HG03135 (cell line): Measurements from ENCODE around the gene OR5D14.

Experiments used
- ATAC-seq: cut with Tn5 transposase; IDR thresholded peaks from one replicate; pipeline ENCODE4 v1.9.1; 2021; ENCODE audit warnings: mild to moderate bottlenecking, moderate library complexity; ENCODE audit not compliant: unreplicated experiment

Gene OR5D14

GRCh38 chr11:55795256-55795655 lies at the start of gene OR5D14:
TSS of gene OR5D14 (plus strand) at chr11:55795556. CDS start at chr11:55795556, 0 bp downstream.
- ATAC-seq = no peak

GRCh38 chr11:55773138-55773537 lies 22.2 kb upstream of the OR5D14 start, which contains the start of gene OR5D13:
TSS of gene OR5D13 (plus strand) at chr11:55773438. CDS start at chr11:55773438, 0 bp downstream.
- ATAC-seq = no peak

- ATAC-seq = no peak
Measured at GRCh38 chr11:55791606-55792005, 3.8 kb upstream of the OR5D14 start.

GRCh38 chr11:55793321-55793720 lies 2.0 kb upstream of the OR5D14 start:
- ATAC-seq = no peak

GRCh38 chr11:55806248-55806647 lies 10.9 kb downstream of the OR5D14 start:
- no peak for ATAC-seq

- no peak for ATAC-seq
Measured at GRCh38 chr11:55811067-55811466, 15.7 kb downstream of the OR5D14 start, which contains the start of gene OR5L1. TSS of gene OR5L1 (plus strand) at chr11:55811367. CDS start at chr11:55811467, 100 bp downstream.

GRCh38 chr11:55819330-55819729 lies 24.0 kb downstream of the OR5D14 start, which contains the start of gene OR5D18:
TSS of gene OR5D18 (plus strand) at chr11:55819630. CDS start at chr11:55819630, 0 bp downstream.
- no peak for ATAC-seq

- ATAC-seq = no peak
Measured at GRCh38 chr11:55826919-55827318, 31.6 kb downstream of the OR5D14 start, which contains the start of gene OR5L2. TSS of gene OR5L2 (plus strand) at chr11:55827219. CDS start at chr11:55827219, 0 bp downstream.

GRCh38 chr11:55838452-55838851 lies 43.1 kb downstream of the OR5D14 start, which contains the start of gene OR5D16:
TSS of gene OR5D16 (plus strand) at chr11:55838752. CDS start at chr11:55838752, 0 bp downstream.
- ATAC-seq = no peak
